Body of pancreas (tissue), 4 donors: ENCODE data around the gene SETD1B.
"Not testable (repeated sequence)": the region's sequence is repeated elsewhere in the genome, so short reads cannot be mapped to it uniquely, and the experiment has no call there.

Experiments used
- CTCF ChIP-seq, 7 experiments: fragments of 450-650 bp in 4 of 7; fragments of 200-600 bp in 3 of 7; sonication (generic) in 3 of 7; IDR thresholded peaks; one replicate each; pipeline ENCODE4 v1.5.1; 2016 to 2019; ENCODE audit warnings: antibody characterized with exemption in 7 of 7
- POLR2A ChIP-seq, 3 donors: fragments of 450-650 bp; IDR thresholded peaks; one replicate each; pipeline ENCODE4 v1.6.1; 2016; ENCODE audit warnings: antibody characterized with exemption in 3 of 3, mild to moderate bottlenecking in 2 of 3

- not testable (repeated sequence) for TF ChIP-seq POLR2A, CTCF (IDR thresholded peaks at IDR 0.05)
Observed at GRCh38 chr12:121790785-121791184, 13.0 kb upstream of the SETD1B start.
